Activated CD4-positive, alpha-beta T cell treated with anti-CD3 and anti-CD28 coated beads, Interleukin-2, amount 10 ng/mL, durations not matched to agents 24 days and 14 days (primary cell): Measurements from ENCODE around the gene HTR5A. TPM values are rescaled to one million over a fixed set of nuclear protein-coding genes. Genes with fewer than 3 reads are reported as not detected.

ENCODE experiments used
- DNase-seq: peaks from one replicate; pipeline ENCODE4 v3.0.0; 2022
- H3K27ac Mint-ChIP-seq: one replicate; pipeline ENCODE4 v1.8.0; 2022; ENCODE audit warnings: mild to moderate bottlenecking, mixed read lengths
- H3K27me3 Mint-ChIP-seq: one replicate; pipeline ENCODE4 v1.8.0; 2022; ENCODE audit warnings: mixed read lengths
- H3K36me3 Mint-ChIP-seq: one replicate; pipeline ENCODE4 v1.8.0; 2022; ENCODE audit warnings: low read depth, mild to moderate bottlenecking, mixed read lengths
- H3K4me1 Mint-ChIP-seq: one replicate; pipeline ENCODE4 v1.8.0; 2021; ENCODE audit warnings: mixed read lengths
- H3K4me3 Mint-ChIP-seq: one replicate; pipeline ENCODE4 v1.8.0; 2022; ENCODE audit warnings: mild to moderate bottlenecking, moderate library complexity, mixed read lengths
- H3K9me3 Mint-ChIP-seq: one replicate; pipeline ENCODE4 v1.8.0; 2021; ENCODE audit warnings: mixed read lengths
- intact Hi-C: fragments of 100-400 bp; cut with micrococcal nuclease; formaldehyde crosslinking; loops from one replicate; pipeline ENCODE4 v1.15.1; 2023
- total RNA-seq: library from RNA; stranded (reverse); gene quantifications from 2 replicates; pipeline ENCODE4 v1.2.3, GENCODE V29; 2022

HTR5A gene
- total RNA-seq, 1 donor from 2014 or later: not detected

DNA sequence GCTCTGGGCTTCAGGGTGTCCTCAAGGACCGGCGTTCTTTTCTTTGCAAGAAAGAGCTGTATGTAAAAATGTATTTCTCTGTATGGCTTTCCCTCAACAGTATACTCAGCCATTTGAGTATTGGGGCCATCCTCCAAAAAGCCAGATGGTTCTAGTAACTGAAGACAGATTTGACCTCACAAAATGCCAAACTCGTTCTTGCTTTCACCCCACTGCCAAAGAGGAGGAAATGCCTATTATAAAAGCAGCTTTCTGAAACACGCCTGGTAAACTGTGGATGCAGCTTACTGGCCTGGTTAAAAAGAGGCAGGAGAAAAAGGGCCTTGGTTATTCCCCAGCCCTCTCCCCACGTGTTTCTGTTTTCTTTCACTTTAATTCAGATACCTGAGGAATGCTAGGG lies 7.7 kb upstream of the HTR5A start:
- H3K27ac Mint-ChIP-seq: no peak overlapping the region
- no peaks in the 10 kb centered on the region for H3K36me3 Mint-ChIP-seq
- DNase-seq: no peak
- no peak overlapping the region for H3K4me3 Mint-ChIP-seq
- H3K27me3 Mint-ChIP-seq: no peaks in the 10 kb centered on the region
- H3K4me1 Mint-ChIP-seq: no peaks in the 10 kb centered on the region
- H3K9me3 Mint-ChIP-seq: no peaks in the 10 kb centered on the region
- intact Hi-C loops: no loop called here

DNA sequence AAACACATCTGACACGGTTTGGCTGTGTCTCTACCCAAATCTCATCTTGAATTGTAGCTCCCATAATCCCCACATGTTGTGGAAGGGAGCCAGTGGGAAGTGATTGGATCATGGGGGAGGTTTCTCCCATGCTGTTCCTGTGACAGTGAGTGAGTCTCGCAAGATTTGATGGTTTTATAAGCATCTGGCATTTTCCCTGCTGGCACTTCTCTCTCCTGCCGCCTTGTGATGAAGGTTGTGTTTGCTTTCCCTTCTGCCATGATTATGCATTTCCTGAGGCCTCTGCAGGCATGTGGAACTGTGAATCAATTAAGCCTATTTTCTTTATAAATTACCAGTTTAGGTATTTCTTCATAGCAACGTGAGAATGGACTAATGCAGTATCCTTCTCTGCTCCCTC lies 5.9 kb upstream of the HTR5A start:
- Mint-ChIP-seq H3K27me3 (no peaks in the 10 kb centered on the region), H3K4me3 (no peak overlapping the region), H3K36me3 (no peaks in the 10 kb centered on the region)

DNA sequence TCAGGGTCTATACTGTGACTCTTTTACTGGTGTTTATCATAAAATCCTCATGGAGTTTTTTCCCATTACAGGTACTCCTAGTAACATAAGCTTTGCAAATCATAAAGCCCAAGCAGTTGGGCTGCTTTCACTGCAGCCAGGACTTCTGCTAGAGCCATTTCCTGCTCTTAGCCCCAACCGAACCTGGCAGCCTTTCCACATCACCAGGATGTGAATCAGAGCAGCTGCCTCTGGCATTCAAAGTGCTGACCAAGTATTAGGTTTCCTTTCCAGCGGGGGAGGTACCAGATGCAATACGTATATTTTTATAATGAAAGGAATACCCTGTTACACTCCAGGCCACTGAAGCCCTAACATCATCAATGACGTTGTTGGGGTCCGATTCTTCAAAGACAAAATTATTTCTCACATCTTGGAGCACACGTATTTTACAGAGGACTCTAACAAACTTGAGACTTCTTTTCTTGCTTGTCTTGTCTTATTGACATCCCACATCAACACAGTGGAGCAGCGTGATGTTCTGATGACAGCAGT lies 3.6 kb upstream of the HTR5A start:
- no peaks in the 10 kb centered on the region for H3K36me3 Mint-ChIP-seq
- H3K27me3 Mint-ChIP-seq: peaks cover 4% of the 10 kb centered on the region
- H3K4me1 Mint-ChIP-seq: no peaks in the 10 kb centered on the region
- DNase-seq: no peak
- intact Hi-C loops: no loop called here
- no peak overlapping the region for H3K27ac Mint-ChIP-seq
- H3K4me3 Mint-ChIP-seq: no peak overlapping the region
- H3K9me3 Mint-ChIP-seq: peaks cover 4% of the 10 kb centered on the region

More for the DNA sequence above, 5.9 kb upstream of the HTR5A start:
- H3K9me3 Mint-ChIP-seq: no peaks in the 10 kb centered on the region
- intact Hi-C loops: no loop called here
- no peak overlapping the region for H3K27ac Mint-ChIP-seq
- no peaks in the 10 kb centered on the region for H3K4me1 Mint-ChIP-seq
- no peak for DNase-seq

DNA sequence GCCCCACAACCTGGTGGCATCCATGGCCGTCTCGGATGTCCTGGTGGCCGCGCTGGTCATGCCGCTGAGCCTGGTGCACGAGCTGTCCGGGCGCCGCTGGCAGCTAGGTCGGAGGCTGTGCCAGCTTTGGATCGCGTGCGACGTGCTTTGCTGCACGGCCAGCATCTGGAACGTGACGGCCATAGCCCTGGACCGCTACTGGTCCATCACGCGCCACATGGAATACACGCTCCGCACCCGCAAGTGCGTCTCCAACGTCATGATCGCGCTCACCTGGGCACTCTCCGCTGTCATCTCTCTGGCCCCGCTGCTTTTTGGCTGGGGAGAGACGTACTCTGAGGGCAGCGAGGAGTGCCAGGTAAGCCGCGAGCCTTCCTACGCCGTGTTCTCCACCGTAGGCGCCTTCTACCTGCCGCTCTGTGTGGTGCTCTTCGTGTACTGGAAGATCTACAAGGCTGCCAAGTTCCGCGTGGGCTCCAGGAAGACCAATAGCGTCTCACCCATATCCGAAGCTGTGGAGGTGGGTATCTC lies 1.1 kb downstream of the HTR5A start:
- peaks cover 4% of the 10 kb centered on the region for H3K9me3 Mint-ChIP-seq
- intact Hi-C loops: loop anchor here (5.0 kb wide), 1 partner anchor 69 kb away; the partner anchor contains the start of gene PAXIP1
- no peaks in the 10 kb centered on the region for H3K36me3 Mint-ChIP-seq
- DNase-seq: no peak
- peaks cover 28% of the 10 kb centered on the region for H3K27me3 Mint-ChIP-seq
- H3K4me1 Mint-ChIP-seq: no peaks in the 10 kb centered on the region
- no peak overlapping the region for H3K4me3 Mint-ChIP-seq
- H3K27ac Mint-ChIP-seq: no peak overlapping the region

DNA sequence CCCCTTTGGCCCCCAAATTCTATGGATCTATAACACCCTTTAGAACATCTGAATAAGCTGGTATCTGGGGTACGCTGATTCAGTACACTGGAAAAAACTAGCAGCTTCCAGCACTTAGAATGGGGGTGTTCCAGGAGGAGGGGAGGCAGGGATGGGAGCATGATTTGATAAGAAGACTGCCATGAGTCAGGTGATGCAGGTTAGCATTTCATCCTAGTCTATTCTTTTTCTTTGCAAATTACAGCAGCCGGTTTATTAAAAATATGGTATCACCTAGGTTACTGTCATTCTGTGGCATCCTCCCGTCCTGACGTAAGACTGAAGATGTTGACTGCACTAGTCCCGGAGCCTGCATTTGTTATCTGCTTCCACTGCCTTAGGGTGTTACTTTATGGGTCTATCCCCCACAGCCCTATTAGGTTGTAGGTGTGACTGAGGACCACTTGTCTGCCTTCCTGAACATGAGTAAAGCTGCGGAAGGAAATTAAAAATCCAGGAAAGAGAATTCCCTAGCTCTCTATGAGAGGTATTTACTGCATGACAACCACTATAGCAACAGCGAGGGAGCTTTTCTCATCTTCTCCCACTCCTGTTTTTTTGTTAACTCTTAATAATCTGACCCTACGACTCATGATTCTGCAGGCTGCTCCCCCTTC lies 1.9 kb downstream of the HTR5A start:
- Mint-ChIP-seq H3K4me1 (no peaks in the 10 kb centered on the region), H3K36me3 (no peaks in the 10 kb centered on the region), H3K27ac (no peak overlapping the region), H3K9me3 (peaks cover 4% of the 10 kb centered on the region), H3K4me3 (no peak overlapping the region), H3K27me3 (peaks cover 31% of the 10 kb centered on the region)
- intact Hi-C loops: loop anchor here (5.0 kb wide), 1 partner anchor 70 kb away; the partner anchor contains the start of gene PAXIP1
- no peak for DNase-seq

DNA sequence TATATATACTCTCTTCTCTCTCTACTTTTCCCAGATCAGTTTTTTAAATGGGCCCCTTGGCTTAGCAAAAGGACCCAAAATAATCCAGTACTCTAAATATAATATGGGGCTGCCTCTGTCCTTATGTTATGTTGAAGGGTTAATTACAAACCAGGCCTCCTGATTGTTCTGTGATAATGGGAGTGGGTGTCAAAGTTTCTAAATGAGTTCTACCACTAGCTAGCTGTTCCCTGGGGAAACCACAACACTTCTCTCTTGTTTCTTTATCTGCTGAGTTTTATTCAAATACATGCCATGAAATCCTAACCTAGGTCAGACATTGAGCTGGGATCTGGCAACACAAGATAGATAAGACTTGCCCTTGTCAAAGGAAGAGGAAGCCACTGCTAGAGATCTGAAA lies 3.8 kb downstream of the HTR5A start:
- H3K4me1 Mint-ChIP-seq: no peaks in the 10 kb centered on the region
- H3K4me3 Mint-ChIP-seq: no peak overlapping the region
- no peak for DNase-seq
- intact Hi-C loops: loop anchor here (5.0 kb wide), 1 partner anchor 72 kb away; the partner anchor contains the start of gene PAXIP1
- H3K36me3 Mint-ChIP-seq: no peaks in the 10 kb centered on the region
- H3K27me3 Mint-ChIP-seq: peaks cover 32% of the 10 kb centered on the region
- H3K9me3 Mint-ChIP-seq: peaks cover 4% of the 10 kb centered on the region
- no peak overlapping the region for H3K27ac Mint-ChIP-seq

DNA sequence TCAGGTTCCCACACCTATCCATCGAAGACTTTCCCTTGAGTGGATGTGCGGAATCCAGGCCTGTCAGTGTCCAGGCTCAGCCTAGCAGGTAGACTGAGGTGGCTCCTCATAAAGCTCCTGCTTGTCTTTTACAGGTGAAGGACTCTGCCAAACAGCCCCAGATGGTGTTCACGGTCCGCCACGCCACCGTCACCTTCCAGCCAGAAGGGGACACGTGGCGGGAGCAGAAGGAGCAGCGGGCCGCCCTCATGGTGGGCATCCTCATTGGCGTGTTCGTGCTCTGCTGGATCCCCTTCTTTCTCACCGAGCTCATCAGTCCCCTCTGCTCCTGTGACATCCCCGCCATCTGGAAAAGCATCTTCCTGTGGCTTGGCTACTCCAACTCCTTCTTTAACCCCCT lies 13.9 kb downstream of the HTR5A start:
- H3K27me3 Mint-ChIP-seq: peaks cover 16% of the 10 kb centered on the region
- no peak overlapping the region for H3K4me3 Mint-ChIP-seq
- intact Hi-C loops: no loop called here
- no peak overlapping the region for H3K27ac Mint-ChIP-seq
- no peak for DNase-seq
- no peaks in the 10 kb centered on the region for H3K36me3 Mint-ChIP-seq
- H3K4me1 Mint-ChIP-seq: peaks cover 6% of the 10 kb centered on the region
- H3K9me3 Mint-ChIP-seq: peaks cover 7% of the 10 kb centered on the region

DNA sequence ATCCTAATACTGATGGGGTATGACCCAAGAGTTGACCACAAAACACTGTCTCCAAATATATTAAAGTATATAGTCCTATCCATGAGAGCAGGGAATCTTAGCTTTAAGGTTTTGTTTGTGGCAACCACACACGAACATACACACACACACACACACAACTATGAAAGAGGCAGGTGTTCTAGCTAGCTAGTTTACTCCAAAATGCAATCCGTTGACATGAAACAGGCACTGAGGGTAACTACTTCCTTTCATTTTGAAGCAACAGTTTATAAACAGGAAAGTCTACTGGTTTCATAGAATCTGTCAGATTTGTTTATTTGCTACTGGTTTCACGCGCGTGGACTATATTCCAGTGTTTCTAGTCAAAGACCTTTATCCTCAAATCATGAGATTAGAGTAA lies 14.8 kb downstream of the HTR5A start:
- intact Hi-C loops: no loop called here
- H3K27ac Mint-ChIP-seq: no peak overlapping the region
- peaks cover 6% of the 10 kb centered on the region for H3K4me1 Mint-ChIP-seq

DNA sequence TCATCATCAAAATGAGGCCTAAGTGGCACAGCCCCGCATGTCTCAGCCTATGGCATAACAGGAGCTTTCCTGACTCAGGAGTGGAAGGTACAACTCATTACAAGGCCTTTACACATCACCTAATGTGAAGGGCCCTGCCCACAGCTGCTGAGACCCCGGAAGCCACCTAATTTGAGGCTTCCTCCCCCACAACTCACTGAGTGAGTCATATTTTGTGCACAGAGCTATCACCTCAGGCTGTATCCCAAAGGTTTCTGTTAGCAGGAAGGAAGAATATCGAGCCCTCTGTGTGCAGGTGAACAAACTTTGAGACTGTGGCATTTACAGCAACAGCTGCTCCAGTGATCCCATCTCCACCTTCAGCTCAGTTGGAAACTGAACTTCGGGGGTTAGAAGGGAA lies 20.6 kb downstream of the HTR5A start:
- Mint-ChIP-seq H3K4me1 (peaks cover 18% of the 10 kb centered on the region), H3K27ac (peak overlapping the region; percentile 6), H3K27me3 (peaks cover 8% of the 10 kb centered on the region), H3K9me3 (peaks cover 6% of the 10 kb centered on the region), H3K36me3 (no peaks in the 10 kb centered on the region), H3K4me3 (no peak overlapping the region)
- intact Hi-C loops: no loop called here
- DNase-seq: peak; percentile 60

More for the DNA sequence above, 14.8 kb downstream of the HTR5A start:
- H3K4me3 Mint-ChIP-seq: no peak overlapping the region
- H3K9me3 Mint-ChIP-seq: peaks cover 7% of the 10 kb centered on the region
- H3K27me3 Mint-ChIP-seq: peaks cover 15% of the 10 kb centered on the region
- H3K36me3 Mint-ChIP-seq: no peaks in the 10 kb centered on the region
- DNase-seq: no peak

DNA sequence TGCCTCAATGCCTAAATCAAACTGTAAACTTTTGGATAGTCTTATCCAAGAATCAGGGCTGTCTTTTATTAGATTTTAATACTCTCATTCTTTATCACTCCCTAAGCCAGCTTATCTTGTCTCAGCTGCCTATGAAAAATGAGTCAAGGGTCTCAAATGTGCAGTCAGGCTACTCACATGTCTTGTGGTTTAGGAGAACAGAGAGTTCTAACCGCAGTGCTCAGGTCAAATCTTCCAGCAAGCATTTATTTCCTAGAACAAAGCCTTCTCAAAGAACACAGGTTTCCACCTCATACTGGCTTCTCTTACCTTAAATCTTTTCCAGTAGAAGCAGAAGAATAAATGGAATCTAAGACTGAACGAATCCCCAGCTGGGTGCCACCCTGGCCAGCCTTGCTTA lies 23.5 kb downstream of the HTR5A start:
- Mint-ChIP-seq H3K4me3 (no peak overlapping the region), H3K27me3 (no peaks in the 10 kb centered on the region), H3K36me3 (no peaks in the 10 kb centered on the region), H3K4me1 (peaks cover 18% of the 10 kb centered on the region), H3K9me3 (peaks cover 8% of the 10 kb centered on the region), H3K27ac (no peak overlapping the region)
- no peak for DNase-seq
- intact Hi-C loops: no loop called here

DNA sequence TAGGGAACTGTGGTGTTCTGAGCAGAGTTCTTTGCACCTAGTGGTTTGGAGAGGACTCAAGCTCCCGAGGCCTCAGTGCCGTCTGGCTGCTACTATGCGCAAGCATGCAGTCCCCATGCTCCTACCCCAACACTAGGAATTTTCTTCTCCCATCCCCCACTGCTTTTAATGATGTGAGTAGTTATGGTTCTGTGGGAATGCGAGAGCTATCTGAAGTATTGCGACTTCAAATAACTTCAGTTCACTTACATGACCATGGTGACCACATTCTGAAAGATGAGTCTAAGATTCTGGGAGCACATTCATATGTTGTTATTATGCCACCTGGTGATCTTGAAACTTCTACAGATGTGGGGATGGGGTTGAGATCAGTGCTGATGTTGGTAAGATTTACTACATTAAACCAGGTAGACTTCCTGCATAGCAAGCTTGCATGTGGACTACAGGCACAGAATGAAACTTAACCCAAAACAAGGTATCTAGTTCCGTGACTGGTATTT lies 24.6 kb downstream of the HTR5A start:
- intact Hi-C loops: no loop called here
- peaks cover 18% of the 10 kb centered on the region for H3K4me1 Mint-ChIP-seq
- no peaks in the 10 kb centered on the region for H3K36me3 Mint-ChIP-seq
- no peaks in the 10 kb centered on the region for H3K27me3 Mint-ChIP-seq
- DNase-seq: no peak
- H3K27ac Mint-ChIP-seq: no peak overlapping the region
- no peak overlapping the region for H3K4me3 Mint-ChIP-seq
- peaks cover 8% of the 10 kb centered on the region for H3K9me3 Mint-ChIP-seq

DNA sequence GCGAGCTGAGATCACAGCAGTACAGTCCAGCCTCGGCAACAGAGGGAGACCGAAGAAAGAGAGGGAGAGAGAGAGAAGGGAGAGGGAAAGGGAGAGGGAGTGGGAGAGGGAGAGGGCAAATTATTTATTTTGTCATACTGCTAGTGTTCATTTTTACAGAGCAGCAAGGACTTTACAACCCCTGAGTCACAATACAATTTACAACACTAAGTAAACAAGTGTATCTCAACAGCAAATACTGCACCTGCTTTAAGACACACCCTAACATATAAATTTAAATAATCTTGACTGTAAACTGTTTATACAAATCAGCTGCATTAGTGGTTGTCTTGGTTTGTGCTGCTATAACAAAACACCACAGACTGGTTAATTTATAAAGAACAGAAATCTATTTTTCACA lies 27.2 kb downstream of the HTR5A start:
- Mint-ChIP-seq H3K4me1 (peaks cover 4% of the 10 kb centered on the region), H3K27me3 (no peaks in the 10 kb centered on the region), H3K27ac (no peak overlapping the region), H3K4me3 (no peak overlapping the region), H3K9me3 (peaks cover 8% of the 10 kb centered on the region), H3K36me3 (no peaks in the 10 kb centered on the region)
- DNase-seq: no peak
- intact Hi-C loops: no loop called here

DNA sequence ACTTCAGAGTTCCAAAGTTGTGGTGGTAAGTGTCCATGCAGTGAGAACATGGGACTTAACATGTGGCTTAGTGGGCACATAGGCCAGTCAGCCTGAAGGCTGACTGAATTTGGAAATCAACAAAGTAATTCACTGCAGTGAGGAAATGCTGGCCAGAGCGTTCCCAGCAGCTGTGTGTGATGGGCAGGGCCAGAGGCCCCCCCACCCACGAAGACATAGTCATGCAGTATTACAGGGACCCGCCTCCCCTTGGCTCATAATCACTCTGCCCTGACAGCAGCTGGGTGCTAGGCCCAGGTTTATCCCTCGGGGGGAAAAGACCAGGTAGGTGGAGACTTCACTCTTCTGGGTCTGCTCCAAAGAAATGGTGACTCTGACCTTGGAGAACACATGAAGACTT lies 33.7 kb downstream of the HTR5A start:
- H3K27me3 Mint-ChIP-seq: peaks cover 5% of the 10 kb centered on the region
- no peaks in the 10 kb centered on the region for H3K36me3 Mint-ChIP-seq
- H3K4me3 Mint-ChIP-seq: no peak overlapping the region
- intact Hi-C loops: no loop called here
- no peaks in the 10 kb centered on the region for H3K4me1 Mint-ChIP-seq
- H3K27ac Mint-ChIP-seq: no peak overlapping the region
- H3K9me3 Mint-ChIP-seq: no peaks in the 10 kb centered on the region
- DNase-seq: no peak

DNA sequence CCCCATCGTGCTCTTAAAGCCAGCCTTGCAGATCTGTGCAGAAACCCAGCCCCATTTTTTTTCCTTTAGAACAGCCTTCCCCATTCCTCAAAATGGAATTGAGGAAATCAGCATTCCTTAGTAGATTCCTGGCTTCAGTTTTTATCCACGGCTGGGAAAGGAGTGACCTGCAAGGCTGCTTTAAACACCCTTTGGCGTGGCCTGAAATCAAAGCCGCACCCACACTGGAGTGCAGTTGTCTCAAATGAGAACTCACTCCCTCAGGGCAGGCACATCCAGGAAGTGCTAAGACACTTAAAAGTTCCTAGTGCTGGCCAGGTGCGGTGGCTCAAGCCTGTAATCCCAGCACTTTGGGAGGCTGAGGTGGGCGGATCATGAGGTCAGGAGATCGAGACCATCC lies 34.8 kb downstream of the HTR5A start:
- Mint-ChIP-seq H3K4me1 (no peaks in the 10 kb centered on the region), H3K27me3 (peaks cover 9% of the 10 kb centered on the region), H3K9me3 (no peaks in the 10 kb centered on the region), H3K36me3 (no peaks in the 10 kb centered on the region), H3K4me3 (no peak overlapping the region), H3K27ac (no peak overlapping the region)
- no peak for DNase-seq
- intact Hi-C loops: no loop called here
